Uterus (tissue), 4 donors: ENCODE results near the gene SRL. TPM values are rescaled to one million over a fixed set of nuclear protein-coding genes. Genes with fewer than 3 reads are reported as not detected.

Source experiments
- DNase-seq, 2 donors: peaks; one replicate each; pipeline ENCODE4 v3.0.0-alpha.2; 2019 to 2020
- H3K27ac ChIP-seq, 2 donors: fragments of 200-600 bp; sonication (generic); 1 replicate in 1 of 2; 2 replicates in 1 of 2; pipeline ENCODE4 v1.5.1; 2016 to 2018
- H3K27me3 ChIP-seq, 2 donors: fragments of 200-600 bp; sonication (generic); one replicate each; pipeline ENCODE4 v1.5.1; 2018 to 2019; ENCODE audit warnings: control low read depth in 1 of 2
- H3K36me3 ChIP-seq, 2 donors: fragments of 200-600 bp; sonication (generic); one replicate each; pipeline ENCODE4 v1.5.1; 2019; ENCODE audit warnings: control low read depth in 1 of 2
- H3K4me1 ChIP-seq, 2 donors: fragments of 200-600 bp; sonication (generic); one replicate each; pipeline ENCODE4 v1.5.1; 2018 to 2019; ENCODE audit warnings: control low read depth in 1 of 2
- H3K4me3 ChIP-seq, 2 donors: fragments of 200-600 bp; sonication (generic); 1 replicate in 1 of 2; 2 replicates in 1 of 2; pipeline ENCODE4 v1.5.1; 2018 to 2019; ENCODE audit warnings: mild to moderate bottlenecking in 1 of 2
- H3K9me3 ChIP-seq, 2 donors: fragments of 200-600 bp; sonication (generic); one replicate each; pipeline ENCODE4 v1.5.1; 2019; ENCODE audit warnings: control low read depth in 1 of 2
- CTCF ChIP-seq, 4 experiments: fragments of 200-600 bp in 2 of 4; fragments of 450-650 bp in 2 of 4; sonication (generic) in 2 of 4; IDR thresholded peaks; one replicate each; pipeline ENCODE4 v1.5.1; 2016 to 2019; ENCODE audit warnings: antibody characterized with exemption in 4 of 4, mild to moderate bottlenecking in 2 of 4, moderate library complexity in 1 of 4
- POLR2A ChIP-seq, 2 donors: fragments of 450-650 bp; IDR thresholded peaks; one replicate each; pipeline ENCODE4 v1.6.1; 2016; ENCODE audit warnings: antibody characterized with exemption in 2 of 2, mild to moderate bottlenecking in 1 of 2, moderate library complexity in 1 of 2
- intact Hi-C: fragments of 100-400 bp; cut with DNase I; formaldehyde crosslinking; loops from one replicate; pipeline ENCODE4 v1.15.1; 2023; ENCODE audit warnings: low total_unique reads
- total RNA-seq, 4 donors: library from RNA; depleted of rRNA in 3 of 4; stranded (reverse); fragments of >200 nt in 3 of 4; gene quantifications; one replicate each; pipeline versions ENCODE4 v1.1.0 to v1.2.4, GENCODE V29; 2014 to 2023
- donor health status: DM: yes; HTN: yes; CAD: no.

SRL gene
- total RNA-seq, 4 donors from 2014 or later: 0.29 to 10.1 (median 7.6) TPM

DNA sequence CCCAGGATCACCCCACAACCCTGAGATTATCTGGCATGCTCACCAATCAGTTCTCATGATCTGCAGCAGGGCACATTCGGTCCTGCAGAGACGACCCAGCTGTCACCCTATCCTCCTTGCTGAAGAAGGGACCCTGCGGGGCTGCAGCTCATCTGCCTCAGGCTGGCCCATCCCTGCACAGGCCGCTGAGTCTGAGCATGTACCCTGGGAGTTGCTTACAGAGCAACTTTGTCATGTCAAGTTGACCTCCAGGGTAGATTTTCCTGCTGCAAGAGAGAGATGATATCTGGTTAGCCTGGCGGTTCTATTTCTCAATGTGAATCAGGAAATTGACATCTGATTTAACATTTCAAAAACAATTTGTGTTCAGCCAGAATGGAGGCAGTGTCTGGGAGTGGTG, 89.6 kb downstream of the SRL start:
- Histone ChIP-seq H3K27me3 (no peaks in the 10 kb centered on the region), H3K27ac (no peak overlapping the region), H3K4me1 (no peaks in the 10 kb centered on the region), H3K4me3 (no peak overlapping the region), H3K36me3 (no peaks in the 10 kb centered on the region), H3K9me3 (no peaks in the 10 kb centered on the region)
- TF ChIP-seq CTCF (IDR thresholded peaks at IDR 0.05) (no peak), POLR2A (IDR thresholded peaks at IDR 0.05) (no peak)
- DNase-seq: no peak
- intact Hi-C loops: no loop called here

DNA sequence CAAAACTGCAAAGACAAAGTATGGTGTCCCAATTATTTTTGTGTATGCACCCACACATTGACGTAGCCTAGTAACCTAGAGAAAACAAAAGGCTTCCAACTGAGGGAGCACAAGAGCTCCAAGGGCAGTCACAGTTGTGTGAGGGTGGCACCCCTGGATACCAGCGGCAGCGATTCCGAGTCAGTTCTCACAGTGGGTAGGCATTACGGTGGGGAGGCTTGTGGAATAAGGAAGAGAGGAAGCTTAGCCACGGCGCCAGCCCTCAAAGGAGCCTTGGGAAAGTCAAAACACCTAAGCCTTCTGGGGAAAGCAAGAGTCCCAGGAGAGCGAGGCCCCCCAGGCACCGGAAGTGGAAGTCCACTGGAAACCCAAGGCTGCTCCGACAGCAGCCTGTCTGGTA, 94.6 kb downstream of the SRL start:
- no peaks in the 10 kb centered on the region for H3K9me3 ChIP-seq
- H3K27me3 ChIP-seq: no peaks in the 10 kb centered on the region
- no peak overlapping the region for H3K27ac ChIP-seq
- H3K36me3 ChIP-seq: no peaks in the 10 kb centered on the region
- TF ChIP-seq CTCF (IDR thresholded peaks at IDR 0.05) (no peak), POLR2A (IDR thresholded peaks at IDR 0.05) (no peak)
- no peaks in the 10 kb centered on the region for H3K4me1 ChIP-seq
- DNase-seq: no peak
- H3K4me3 ChIP-seq: no peak overlapping the region
- intact Hi-C loops: no loop called here

DNA sequence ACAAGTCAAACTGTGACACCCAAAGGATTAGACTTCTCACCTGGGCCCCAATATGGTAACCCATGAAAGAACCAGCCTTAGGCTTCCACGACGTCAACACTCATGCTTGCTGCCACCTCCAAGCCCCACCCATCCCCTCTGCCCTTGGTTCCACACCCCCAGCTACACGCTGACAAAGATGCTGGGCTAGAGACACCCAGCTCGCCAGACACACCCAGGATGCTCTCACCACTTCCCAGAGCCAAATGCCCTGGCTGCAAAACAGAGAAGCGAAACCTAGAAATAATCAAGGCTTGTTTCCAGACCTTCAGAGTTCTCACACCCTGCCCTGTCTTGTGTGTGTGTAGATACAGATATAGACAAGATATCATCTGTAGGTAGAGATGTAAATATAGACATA, 99.6 kb downstream of the SRL start:
- no peaks in the 10 kb centered on the region for H3K27me3 ChIP-seq
- H3K4me1 ChIP-seq: no peaks in the 10 kb centered on the region
- no peak overlapping the region for H3K4me3 ChIP-seq

DNA sequence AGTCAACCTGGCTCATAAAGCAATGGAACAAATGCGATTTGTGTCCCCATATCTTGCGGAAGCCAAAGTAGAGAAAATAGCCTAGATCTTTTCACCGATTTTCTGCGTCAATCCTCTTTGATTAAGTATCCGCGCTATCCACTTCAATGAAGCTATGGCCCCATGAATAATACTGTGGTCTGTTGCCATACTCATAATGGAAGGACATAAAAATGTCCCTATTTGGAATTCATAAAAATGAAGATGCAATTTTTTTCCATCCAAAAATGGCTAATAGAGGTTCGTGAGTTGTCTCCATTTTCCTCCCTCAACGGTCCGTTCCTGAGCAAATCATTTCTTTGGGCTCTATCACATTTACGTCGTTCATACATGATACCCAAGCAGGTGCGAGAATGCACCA, 100.3 kb downstream of the SRL start:
- intact Hi-C loops: no loop called here
- H3K36me3 ChIP-seq: no peaks in the 10 kb centered on the region
- H3K27me3 ChIP-seq: no peaks in the 10 kb centered on the region
- H3K4me1 ChIP-seq: no peaks in the 10 kb centered on the region
- no peak overlapping the region for H3K27ac ChIP-seq
- H3K9me3 ChIP-seq: no peaks in the 10 kb centered on the region
- no peak for DNase-seq
- no peak for TF ChIP-seq POLR2A (IDR thresholded peaks at IDR 0.05)
- TF ChIP-seq CTCF (IDR thresholded peaks at IDR 0.05): no peak
- H3K4me3 ChIP-seq: no peak overlapping the region

More for the DNA sequence above, 99.6 kb downstream of the SRL start:
- no peak for TF ChIP-seq CTCF (IDR thresholded peaks at IDR 0.05)
- no peak for TF ChIP-seq POLR2A (IDR thresholded peaks at IDR 0.05)
- no peak for DNase-seq
- no peaks in the 10 kb centered on the region for H3K9me3 ChIP-seq
- intact Hi-C loops: no loop called here
- no peak overlapping the region for H3K27ac ChIP-seq
- H3K36me3 ChIP-seq: no peaks in the 10 kb centered on the region

GRCh38 chr16:4140652-4141051, 101.2 kb downstream of the SRL start:
- no peak for TF ChIP-seq POLR2A (IDR thresholded peaks at IDR 0.05)
- TF ChIP-seq CTCF (IDR thresholded peaks at IDR 0.05): no peak
- Histone ChIP-seq H3K27ac (peak overlapping the region in 1 of 2 donors; percentile 39), H3K36me3 (no peaks in the 10 kb centered on the region), H3K9me3 (no peaks in the 10 kb centered on the region), H3K27me3 (no peaks in the 10 kb centered on the region), H3K4me3 (no peak overlapping the region), H3K4me1 (no peaks in the 10 kb centered on the region)
- intact Hi-C loops: no loop called here
- no peak for DNase-seq
